HFF-Myc (cell line): ENCODE measurements around the gene URM1.
"Not testable (repeated sequence)": the region's sequence is repeated elsewhere in the genome, so short reads cannot be mapped to it uniquely, and the experiment has no call there.

Source experiments
- DNase-seq: peaks from one replicate; pipeline ENCODE4 v3.0.0-alpha.2; 2011; ENCODE audit warnings: low read depth; ENCODE audit errors: extremely low read depth
- H3K4me3 ChIP-seq: replicated peaks from 2 replicates; pipeline ENCODE4 v1.5.1; 2011; ENCODE audit warnings: low read depth, mild to moderate bottlenecking, control low read depth, low read length
- TF ChIP-seq, protein P1 (sequence below): IDR thresholded peaks from 2 replicates; pipeline ENCODE4 v1.5.1; 2012; ENCODE audit warnings: mild to moderate bottlenecking, low read depth, low read length, control low read depth; ENCODE audit errors: missing control alignments

URM1 gene

DNA sequence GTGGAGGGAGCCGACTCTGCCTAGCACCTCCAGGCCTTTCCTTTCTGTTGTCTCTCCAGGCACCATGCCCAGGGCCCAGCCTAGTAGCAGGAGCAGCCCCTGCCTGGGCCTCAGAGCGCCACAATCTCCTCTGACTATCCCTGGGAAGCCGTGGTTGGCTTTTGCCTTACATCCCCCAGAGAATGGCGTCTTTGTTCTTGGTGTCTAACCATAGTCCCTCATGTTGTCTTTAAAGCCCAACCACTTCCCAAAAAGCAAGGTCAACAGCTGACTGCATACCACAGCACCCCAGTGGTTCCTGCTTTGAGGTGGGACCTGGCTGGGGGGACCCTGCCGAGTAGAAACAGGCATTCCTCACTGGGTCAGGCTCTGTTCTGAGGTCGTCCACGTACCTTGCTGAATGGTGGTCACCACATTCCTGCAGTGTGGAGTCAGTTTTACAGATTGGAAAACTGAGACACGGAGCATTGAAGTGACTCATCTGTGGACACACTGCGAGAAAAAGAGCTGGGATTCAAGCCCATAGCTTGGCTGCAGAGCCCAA lies 35.7 kb downstream of the URM1 start:
- TF ChIP-seq, protein P1, sequence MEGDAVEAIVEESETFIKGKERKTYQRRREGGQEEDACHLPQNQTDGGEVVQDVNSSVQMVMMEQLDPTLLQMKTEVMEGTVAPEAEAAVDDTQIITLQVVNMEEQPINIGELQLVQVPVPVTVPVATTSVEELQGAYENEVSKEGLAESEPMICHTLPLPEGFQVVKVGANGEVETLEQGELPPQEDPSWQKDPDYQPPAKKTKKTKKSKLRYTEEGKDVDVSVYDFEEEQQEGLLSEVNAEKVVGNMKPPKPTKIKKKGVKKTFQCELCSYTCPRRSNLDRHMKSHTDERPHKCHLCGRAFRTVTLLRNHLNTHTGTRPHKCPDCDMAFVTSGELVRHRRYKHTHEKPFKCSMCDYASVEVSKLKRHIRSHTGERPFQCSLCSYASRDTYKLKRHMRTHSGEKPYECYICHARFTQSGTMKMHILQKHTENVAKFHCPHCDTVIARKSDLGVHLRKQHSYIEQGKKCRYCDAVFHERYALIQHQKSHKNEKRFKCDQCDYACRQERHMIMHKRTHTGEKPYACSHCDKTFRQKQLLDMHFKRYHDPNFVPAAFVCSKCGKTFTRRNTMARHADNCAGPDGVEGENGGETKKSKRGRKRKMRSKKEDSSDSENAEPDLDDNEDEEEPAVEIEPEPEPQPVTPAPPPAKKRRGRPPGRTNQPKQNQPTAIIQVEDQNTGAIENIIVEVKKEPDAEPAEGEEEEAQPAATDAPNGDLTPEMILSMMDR, result no peak
- no peak for DNase-seq
- H3K4me3 ChIP-seq, result no peak overlapping the region

DNA sequence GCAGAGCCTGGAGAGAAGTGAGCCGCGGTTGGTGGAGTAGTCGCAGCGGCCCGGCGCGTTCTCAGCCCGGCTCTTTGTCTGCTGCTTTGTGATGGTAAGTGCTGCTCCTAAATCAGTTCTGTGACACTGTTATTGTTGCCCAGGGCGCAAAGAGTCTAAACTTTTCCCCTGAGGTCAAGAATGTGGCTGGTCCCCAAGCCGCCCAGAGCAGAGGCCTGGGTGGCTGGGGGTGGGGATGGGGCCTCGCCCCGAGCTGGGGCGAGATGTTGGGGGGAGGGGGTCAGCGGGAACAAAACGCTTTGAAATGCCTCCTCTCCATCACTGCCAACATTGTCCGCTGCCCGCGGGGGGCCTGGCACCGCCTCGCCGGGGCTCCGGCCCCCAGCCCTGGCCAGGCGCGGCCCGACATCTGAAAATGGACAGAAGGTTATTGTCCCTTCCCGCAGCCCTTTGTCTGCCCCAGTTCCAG lies 37.8 kb downstream of the URM1 start:
- TF ChIP-seq, protein P1, result no peak
- H3K4me3 ChIP-seq, result no peak overlapping the region
- no peak for DNase-seq

DNA sequence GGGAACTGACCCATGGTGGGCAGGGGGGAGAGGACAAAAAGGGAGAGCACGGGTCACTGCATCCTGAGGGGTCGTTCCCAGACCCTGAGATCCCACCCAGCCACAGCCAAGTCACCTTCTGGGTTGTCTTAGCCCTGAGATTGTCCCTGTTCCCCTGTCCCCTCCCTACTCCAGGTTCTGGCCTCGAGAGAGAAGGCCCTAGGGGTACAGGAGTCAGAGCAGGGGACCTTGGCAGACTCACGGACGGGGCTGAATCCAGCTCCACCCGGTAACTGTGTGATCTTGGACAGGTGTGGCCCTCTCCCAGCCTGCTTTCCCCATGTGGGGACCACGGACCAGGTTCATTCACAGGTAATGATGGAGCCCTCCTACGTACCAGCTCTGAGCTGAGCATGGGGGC lies 38.3 kb downstream of the URM1 start:
- TF ChIP-seq, protein P1, result no peak
- H3K4me3 ChIP-seq, result no peak overlapping the region
- DNase-seq, result no peak

DNA sequence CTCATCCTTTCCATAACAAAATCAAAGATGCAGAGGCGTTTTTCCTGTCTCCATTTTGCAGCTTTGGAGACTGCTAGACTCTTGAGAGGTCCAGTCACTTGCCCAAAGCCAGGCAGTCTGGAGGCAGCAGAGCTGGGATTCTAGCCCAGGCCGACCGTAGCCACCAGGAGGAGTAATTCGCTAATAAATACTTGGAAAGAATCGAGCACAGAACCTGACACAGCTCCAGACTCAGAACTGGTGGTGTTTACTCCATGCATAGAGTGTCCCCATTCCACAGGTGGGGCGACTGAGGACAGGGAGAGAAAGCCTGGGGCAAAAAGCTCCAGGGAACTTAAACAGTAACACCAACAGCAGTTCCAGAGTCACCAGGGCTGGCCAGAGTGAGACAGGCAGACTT lies 38.8 kb downstream of the URM1 start:
- TF ChIP-seq, protein P1, result peak; percentile 43
- DNase-seq, result no peak
- H3K4me3 ChIP-seq, result no peak overlapping the region

DNA sequence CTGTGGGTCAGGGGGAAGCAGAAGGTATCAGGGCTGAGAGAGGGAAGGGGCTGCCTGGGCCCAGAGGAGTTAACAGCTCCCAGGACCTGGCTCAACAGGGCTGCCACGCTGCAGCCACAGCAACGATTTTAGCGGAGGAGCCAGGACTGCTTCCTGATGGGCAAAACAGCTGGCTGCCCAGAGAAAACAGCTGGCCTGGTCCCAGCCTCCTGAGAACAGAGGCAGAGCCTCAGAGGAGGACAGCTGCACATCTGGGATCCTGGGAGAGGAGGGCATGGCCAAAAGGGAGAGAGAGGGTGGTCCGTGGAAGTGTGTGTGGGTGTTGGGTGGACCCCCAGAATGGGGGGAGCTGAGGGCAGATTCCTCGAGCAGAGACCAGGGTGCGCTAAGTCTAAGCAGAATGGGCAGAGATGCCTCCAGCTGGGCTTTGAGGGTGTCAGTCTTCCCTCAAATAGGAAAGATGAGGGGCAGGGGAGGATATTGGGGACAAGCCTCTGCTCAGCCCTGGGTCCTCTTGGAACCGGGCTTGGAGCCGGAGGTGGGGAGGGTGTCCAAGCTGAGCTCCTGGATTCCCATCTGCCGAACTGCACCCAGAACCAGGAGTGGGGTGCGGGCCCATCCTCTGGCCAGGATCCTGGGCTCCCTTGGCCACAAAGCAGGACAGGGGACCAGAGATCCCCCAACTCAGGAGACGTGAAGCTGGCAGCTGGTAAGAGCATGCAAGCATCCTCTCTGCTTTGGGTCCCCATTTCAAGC lies 40.4 kb downstream of the URM1 start:
- TF ChIP-seq, protein P1, result no peak
- DNase-seq, result no peak
- no peak overlapping the region for H3K4me3 ChIP-seq

DNA sequence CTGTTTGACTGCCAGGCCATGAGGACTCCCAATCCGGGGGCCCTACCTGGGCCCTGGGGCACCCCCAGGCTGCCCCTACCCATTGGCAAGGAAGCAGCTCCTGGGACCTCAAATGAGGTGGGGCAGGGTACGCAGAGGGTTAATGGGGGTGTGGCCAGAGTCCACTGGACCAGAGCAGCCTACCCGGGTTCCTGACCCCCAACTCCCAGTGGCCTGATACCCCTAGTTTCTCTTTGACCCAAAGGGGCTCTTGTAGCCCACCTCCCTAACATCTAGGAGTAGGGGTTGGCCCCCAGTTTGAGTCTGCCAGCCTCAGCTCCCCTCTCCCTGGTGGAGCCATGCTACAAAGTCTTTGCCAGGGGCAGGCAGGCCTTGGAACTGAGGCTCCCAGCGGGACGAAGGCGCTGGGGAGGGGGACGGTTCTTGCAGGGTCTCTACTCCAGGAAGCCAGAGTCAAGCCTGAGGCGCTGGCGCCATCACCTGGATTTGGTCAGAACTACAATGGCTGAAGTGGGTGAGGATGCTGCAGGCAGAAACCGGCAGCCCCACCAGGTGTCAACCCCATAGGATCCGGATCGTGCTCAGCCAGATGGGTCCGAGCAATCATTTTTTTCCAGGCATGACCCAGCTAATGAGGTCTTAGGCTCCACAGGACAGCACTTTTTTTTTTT lies 41.1 kb downstream of the URM1 start:
- DNase-seq, result no peak
- TF ChIP-seq, protein P1, result peak; percentile 58
- H3K4me3 ChIP-seq, result no peak overlapping the region

DNA sequence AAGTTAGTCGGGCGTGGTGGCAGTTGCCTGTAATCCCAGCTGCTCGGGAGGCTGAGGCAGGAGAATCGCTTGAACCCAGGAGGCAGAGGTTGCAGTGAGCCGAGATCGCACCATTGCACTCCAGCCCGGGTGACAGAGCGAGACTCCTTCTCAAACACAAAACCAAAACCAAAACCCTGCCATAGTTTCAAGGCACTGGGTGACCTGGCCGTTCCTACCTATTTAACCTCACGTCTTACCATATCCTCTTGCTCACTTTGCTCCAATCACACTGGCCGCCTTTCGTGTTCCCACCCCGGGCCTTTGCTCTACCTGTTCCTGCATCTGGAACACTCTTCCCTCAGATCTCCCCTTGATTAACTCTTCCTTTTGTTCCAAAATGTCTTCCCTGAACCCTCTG lies 42.6 kb downstream of the URM1 start:
- DNase-seq, H3K4me3 ChIP-seq: not testable (repeated sequence)
